Neural progenitor cell (in vitro differentiated cells): ENCODE results near the gene PCBD2.

Source experiments
- CTCF ChIP-seq: fragments of 200-600 bp; sonication (generic); IDR thresholded peaks from 2 replicates; pipeline ENCODE4 v1.5.1; 2017; ENCODE audit warnings: antibody characterized with exemption, mild to moderate bottlenecking
- EZH2 ChIP-seq: fragments of 200-600 bp; sonication (generic); IDR thresholded peaks from 2 replicates; pipeline ENCODE4 v1.6.1; 2017; ENCODE audit warnings: antibody characterized with exemption, mild to moderate bottlenecking, moderate library complexity
- EZH2phosphoT487 ChIP-seq: fragments of 200-600 bp; sonication (generic); IDR thresholded peaks from 2 replicates; pipeline ENCODE4 v1.6.1; 2017; ENCODE audit warnings: antibody characterized with exemption

DNA sequence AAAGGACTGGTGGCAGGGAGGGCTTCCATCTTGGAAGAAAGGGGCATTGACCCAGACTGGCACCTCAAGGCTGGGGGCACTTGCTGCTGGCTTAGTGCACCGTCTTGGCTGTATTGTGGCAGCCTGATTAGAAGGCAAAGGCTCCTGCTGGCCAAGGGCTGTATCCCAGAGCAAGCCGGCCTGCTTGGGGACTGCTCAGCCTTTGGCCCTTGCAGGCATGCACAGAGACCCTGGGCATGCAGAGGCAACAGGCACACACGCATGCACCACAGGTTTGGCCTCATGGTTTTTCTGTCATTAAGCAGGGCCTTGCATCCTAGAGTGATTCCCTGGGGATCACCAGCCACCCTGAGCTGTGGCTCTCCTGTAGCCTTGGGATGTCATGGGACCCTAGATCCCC, 100.1 kb downstream of the PCBD2 start:
- TF ChIP-seq CTCF (no peak), EZH2phosphoT487 (no peak), EZH2 (no peak)
